GM12878 (cell line): ENCODE measurements around the gene KIRREL3.

Experiments
- CBFB ChIP-seq: IDR thresholded peaks from 2 replicates; pipeline ENCODE4 v1.6.1; 2016; ENCODE audit warnings: antibody characterized with exemption, low read depth
- CEBPB ChIP-seq, 2 experiments: fragments of 150-350 bp in 1 of 2; IDR thresholded peaks; 2 replicates each; pipeline ENCODE4 v1.6.1; 2012 to 2014; ENCODE audit warnings: low read depth in 2 of 2, low read length in 2 of 2, borderline replicate concordance in 1 of 2, inconsistent platforms in 1 of 2
- EGR1 ChIP-seq, 2 experiments: IDR thresholded peaks; 1 replicate in 1 of 2; 2 replicates in 1 of 2; pipeline ENCODE4 v1.6.1; 2011 to 2012; ENCODE audit warnings: low read depth in 2 of 2, low read length in 2 of 2, borderline replicate concordance in 1 of 2, mild to moderate bottlenecking in 1 of 2, moderate library complexity in 1 of 2
- NFYA ChIP-seq: IDR thresholded peaks from 2 replicates; pipeline ENCODE4 v1.6.1; 2011; ENCODE audit warnings: low read depth, mild to moderate bottlenecking, low read length, improper control_type of control experiment, borderline replicate concordance
- NR2C2 ChIP-seq: IDR thresholded peaks from 2 replicates; pipeline ENCODE4 v1.6.1; 2011; ENCODE audit warnings: borderline replicate concordance, low read depth; ENCODE audit not compliant: control insufficient read depth, insufficient read length
- POLR2A ChIP-seq: IDR thresholded peaks from 2 replicates; pipeline ENCODE4 v1.6.1; 2011; ENCODE audit warnings: low read depth, mild to moderate bottlenecking, low read length
- POLR2AphosphoS2 ChIP-seq: IDR thresholded peaks from 2 replicates; pipeline ENCODE4 v1.6.1; 2011; ENCODE audit warnings: low read depth, mild to moderate bottlenecking, low read length, improper control_type of control experiment, moderate library complexity
- SP1 ChIP-seq: IDR thresholded peaks from one replicate; pipeline ENCODE4 v1.6.1; 2011; ENCODE audit warnings: low read depth, low read length
- YY1 ChIP-seq: IDR thresholded peaks from 2 replicates; pipeline ENCODE4 v1.6.1; 2011; ENCODE audit warnings: low read depth, mild to moderate bottlenecking, low read length
- ZNF217 ChIP-seq: fragments of 450-650 bp; IDR thresholded peaks from 2 replicates; pipeline ENCODE4 v1.6.1; 2017; ENCODE audit warnings: antibody characterized with exemption, mild to moderate bottlenecking
- TF ChIP-seq, protein P1 (sequence below), 3 experiments: IDR thresholded peaks in 2 of 3; conservative IDR thresholded peaks in 1 of 3; 2 replicates each; pipeline ENCODE4 v1.5.1; 2011; ENCODE audit warnings: low read depth in 3 of 3, low read length in 3 of 3, mild to moderate bottlenecking in 3 of 3, control low read depth in 2 of 3, moderate library complexity in 2 of 3, inconsistent platforms in 1 of 3, mixed read lengths in 1 of 3; ENCODE audit not compliant: control insufficient read depth in 2 of 3, insufficient read depth in 1 of 3; ENCODE audit errors: extremely low read depth in 1 of 3
- TF ChIP-seq, protein P2 (sequence below): IDR thresholded peaks from 2 replicates; pipeline ENCODE4 v1.6.1; 2012; ENCODE audit warnings: low read depth, low read length, improper control_type of control experiment
- TF ChIP-seq, protein P3 (sequence below): IDR thresholded peaks from 2 replicates; pipeline ENCODE4 v1.6.1; 2011; ENCODE audit warnings: low read depth, low read length, improper control_type of control experiment, borderline replicate concordance
- TF ChIP-seq, protein P4 (sequence below): IDR thresholded peaks from 2 replicates; pipeline ENCODE4 v1.6.1; 2011; ENCODE audit warnings: borderline replicate concordance, low read depth, mild to moderate bottlenecking, moderate library complexity, mixed read lengths, low read length; ENCODE audit not compliant: insufficient read depth; ENCODE audit errors: extremely low read length

DNA sequence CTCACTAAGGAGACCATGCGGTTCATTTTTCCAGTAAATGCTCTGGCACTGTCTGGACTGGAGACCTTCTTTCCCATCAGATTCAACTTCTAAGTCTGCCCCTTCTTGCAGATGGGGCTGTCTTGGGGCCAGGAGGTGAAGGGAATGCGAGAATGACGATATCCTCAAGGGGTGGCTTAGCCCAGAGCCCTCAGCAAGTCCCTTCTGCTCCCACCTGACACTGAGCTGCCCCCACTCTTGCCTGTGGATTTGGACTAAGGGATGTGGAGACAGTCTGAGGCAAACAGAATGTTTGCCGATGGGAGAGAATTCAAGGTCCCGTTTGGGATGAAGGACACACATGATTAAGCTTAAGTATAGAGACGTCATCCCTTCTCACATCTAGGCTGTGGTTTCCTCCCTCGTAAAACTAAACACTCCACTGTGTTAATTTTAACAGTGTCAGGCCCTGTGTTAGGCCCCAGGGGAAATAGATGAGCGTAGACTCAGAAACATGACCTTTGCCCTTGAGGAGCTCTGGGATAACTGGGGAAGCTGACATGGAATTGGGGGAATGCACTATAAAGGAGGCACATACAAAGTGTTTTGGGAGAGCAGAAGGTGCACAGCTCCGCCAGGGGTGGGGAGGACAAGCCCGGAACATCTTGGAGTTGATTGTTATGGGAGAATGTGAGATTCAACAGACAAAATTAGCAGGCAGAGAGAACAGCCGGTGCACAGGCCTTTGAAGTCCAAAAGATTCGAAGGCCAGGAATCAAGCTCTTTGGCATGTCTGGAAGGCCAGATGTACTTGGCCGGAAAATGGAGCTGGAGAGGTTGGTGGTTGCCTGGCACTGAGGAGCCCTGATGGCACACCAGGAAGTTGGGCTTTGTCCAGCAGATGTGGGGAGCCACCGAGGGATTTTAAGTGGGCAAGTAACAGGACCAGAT is 573.5 kb downstream of the KIRREL3 start:
- no peak for TF ChIP-seq POLR2AphosphoS2
- no peak for TF ChIP-seq CBFB
- TF ChIP-seq, protein P1, sequence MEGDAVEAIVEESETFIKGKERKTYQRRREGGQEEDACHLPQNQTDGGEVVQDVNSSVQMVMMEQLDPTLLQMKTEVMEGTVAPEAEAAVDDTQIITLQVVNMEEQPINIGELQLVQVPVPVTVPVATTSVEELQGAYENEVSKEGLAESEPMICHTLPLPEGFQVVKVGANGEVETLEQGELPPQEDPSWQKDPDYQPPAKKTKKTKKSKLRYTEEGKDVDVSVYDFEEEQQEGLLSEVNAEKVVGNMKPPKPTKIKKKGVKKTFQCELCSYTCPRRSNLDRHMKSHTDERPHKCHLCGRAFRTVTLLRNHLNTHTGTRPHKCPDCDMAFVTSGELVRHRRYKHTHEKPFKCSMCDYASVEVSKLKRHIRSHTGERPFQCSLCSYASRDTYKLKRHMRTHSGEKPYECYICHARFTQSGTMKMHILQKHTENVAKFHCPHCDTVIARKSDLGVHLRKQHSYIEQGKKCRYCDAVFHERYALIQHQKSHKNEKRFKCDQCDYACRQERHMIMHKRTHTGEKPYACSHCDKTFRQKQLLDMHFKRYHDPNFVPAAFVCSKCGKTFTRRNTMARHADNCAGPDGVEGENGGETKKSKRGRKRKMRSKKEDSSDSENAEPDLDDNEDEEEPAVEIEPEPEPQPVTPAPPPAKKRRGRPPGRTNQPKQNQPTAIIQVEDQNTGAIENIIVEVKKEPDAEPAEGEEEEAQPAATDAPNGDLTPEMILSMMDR (IDR thresholded peaks at IDR 0.05 in 2 of 3, conservative IDR thresholded peaks at IDR 0.05 in 1 of 3; ENCODE audit: control insufficient read depth in 2 of 3, extremely low read depth in 1 of 3, insufficient read depth in 1 of 3, low read depth in 3 of 3, low read length in 3 of 3), result no peak
- TF ChIP-seq, protein P2, sequence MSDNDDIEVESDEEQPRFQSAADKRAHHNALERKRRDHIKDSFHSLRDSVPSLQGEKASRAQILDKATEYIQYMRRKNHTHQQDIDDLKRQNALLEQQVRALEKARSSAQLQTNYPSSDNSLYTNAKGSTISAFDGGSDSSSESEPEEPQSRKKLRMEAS, result no peak
- TF ChIP-seq NFYA, result no peak
- no peak for TF ChIP-seq CEBPB (IDR thresholded peaks at IDR 0.05; ENCODE audit: borderline replicate concordance in 1 of 2, low read depth in 2 of 2, low read length in 2 of 2)
- TF ChIP-seq, protein P3, sequence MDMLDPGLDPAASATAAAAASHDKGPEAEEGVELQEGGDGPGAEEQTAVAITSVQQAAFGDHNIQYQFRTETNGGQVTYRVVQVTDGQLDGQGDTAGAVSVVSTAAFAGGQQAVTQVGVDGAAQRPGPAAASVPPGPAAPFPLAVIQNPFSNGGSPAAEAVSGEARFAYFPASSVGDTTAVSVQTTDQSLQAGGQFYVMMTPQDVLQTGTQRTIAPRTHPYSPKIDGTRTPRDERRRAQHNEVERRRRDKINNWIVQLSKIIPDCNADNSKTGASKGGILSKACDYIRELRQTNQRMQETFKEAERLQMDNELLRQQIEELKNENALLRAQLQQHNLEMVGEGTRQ, result no peak
- TF ChIP-seq ZNF217, result no peak
- TF ChIP-seq YY1, result no peak
- no peak for TF ChIP-seq NR2C2
- no peak for TF ChIP-seq EGR1 (IDR thresholded peaks at IDR 0.05; ENCODE audit: borderline replicate concordance in 1 of 2, low read depth in 2 of 2, low read length in 2 of 2)
- no peak for TF ChIP-seq POLR2A
- TF ChIP-seq, protein P4, sequence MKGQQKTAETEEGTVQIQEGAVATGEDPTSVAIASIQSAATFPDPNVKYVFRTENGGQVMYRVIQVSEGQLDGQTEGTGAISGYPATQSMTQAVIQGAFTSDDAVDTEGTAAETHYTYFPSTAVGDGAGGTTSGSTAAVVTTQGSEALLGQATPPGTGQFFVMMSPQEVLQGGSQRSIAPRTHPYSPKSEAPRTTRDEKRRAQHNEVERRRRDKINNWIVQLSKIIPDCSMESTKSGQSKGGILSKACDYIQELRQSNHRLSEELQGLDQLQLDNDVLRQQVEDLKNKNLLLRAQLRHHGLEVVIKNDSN, result no peak
- TF ChIP-seq SP1, result no peak
